Stomach (tissue), 4 donors: ENCODE data around the gene RTN4R.
"Not testable (repeated sequence)": the region's sequence is repeated elsewhere in the genome, so short reads cannot be mapped to it uniquely, and the experiment has no call there.

Source experiments
- POLR2A ChIP-seq, 4 donors: fragments of 450-650 bp; IDR thresholded peaks; one replicate each; pipeline ENCODE4 v1.6.1; 2016; ENCODE audit warnings: antibody characterized with exemption in 4 of 4, control low read depth in 2 of 4, mild to moderate bottlenecking in 1 of 4, moderate library complexity in 1 of 4
- TF ChIP-seq, protein P1 (sequence below), 7 experiments: fragments of 450-650 bp in 4 of 7; fragments of 200-600 bp in 3 of 7; sonication (generic) in 3 of 7; IDR thresholded peaks; one replicate each; pipeline ENCODE4 v1.5.1; 2016 to 2019; ENCODE audit warnings: antibody characterized with exemption in 7 of 7, control low read depth in 2 of 7, mild to moderate bottlenecking in 1 of 7

DNA sequence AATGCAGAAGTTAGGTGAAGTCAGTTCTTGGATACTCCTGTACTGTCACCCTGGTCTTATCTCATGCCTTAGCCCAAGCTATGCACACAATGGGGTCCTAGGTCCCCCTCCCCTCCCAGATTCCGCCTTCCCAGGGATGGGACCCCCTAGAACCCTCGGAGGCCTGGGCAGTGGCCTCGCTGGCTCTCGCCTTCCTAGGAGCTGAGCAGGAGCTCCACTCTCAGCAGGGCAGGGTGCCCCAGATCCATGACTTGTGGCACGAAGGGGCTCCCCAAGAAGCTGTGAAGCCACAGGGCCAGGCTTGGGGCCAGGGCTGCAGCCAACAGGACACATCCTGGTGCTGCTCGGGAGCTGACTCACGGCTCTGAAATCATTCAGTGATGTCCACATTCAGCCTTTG is 42.1 kb upstream of the RTN4R start:
- TF ChIP-seq, protein P1, sequence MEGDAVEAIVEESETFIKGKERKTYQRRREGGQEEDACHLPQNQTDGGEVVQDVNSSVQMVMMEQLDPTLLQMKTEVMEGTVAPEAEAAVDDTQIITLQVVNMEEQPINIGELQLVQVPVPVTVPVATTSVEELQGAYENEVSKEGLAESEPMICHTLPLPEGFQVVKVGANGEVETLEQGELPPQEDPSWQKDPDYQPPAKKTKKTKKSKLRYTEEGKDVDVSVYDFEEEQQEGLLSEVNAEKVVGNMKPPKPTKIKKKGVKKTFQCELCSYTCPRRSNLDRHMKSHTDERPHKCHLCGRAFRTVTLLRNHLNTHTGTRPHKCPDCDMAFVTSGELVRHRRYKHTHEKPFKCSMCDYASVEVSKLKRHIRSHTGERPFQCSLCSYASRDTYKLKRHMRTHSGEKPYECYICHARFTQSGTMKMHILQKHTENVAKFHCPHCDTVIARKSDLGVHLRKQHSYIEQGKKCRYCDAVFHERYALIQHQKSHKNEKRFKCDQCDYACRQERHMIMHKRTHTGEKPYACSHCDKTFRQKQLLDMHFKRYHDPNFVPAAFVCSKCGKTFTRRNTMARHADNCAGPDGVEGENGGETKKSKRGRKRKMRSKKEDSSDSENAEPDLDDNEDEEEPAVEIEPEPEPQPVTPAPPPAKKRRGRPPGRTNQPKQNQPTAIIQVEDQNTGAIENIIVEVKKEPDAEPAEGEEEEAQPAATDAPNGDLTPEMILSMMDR (IDR thresholded peaks at IDR 0.05): not testable (repeated sequence)
- TF ChIP-seq POLR2A (IDR thresholded peaks at IDR 0.05): not testable (repeated sequence)
